Measurements from ENCODE around the gene WDR45B.

GRCh38 chr17:82619211-82619610, 29.0 kb downstream of the WDR45B start:
- TF ChIP-seq CEBPB (IDR thresholded peaks at IDR 0.05) (no peak), YY1 (IDR thresholded peaks at IDR 0.05; ENCODE audit: low read depth) (no peak), EP300 (IDR thresholded peaks at IDR 0.05; ENCODE audit: borderline replicate concordance) (no peak), TCF12 (IDR thresholded peaks at IDR 0.05; ENCODE audit: low read depth) (no peak), RAD21 (IDR thresholded peaks at IDR 0.05; ENCODE audit: low read depth) (no peak), TAF1 (IDR thresholded peaks at IDR 0.05; ENCODE audit: low read depth) (no peak)
- TF ChIP-seq, protein P1, sequence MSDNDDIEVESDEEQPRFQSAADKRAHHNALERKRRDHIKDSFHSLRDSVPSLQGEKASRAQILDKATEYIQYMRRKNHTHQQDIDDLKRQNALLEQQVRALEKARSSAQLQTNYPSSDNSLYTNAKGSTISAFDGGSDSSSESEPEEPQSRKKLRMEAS (IDR thresholded peaks at IDR 0.05) = no peak
- TF ChIP-seq, protein P2, sequence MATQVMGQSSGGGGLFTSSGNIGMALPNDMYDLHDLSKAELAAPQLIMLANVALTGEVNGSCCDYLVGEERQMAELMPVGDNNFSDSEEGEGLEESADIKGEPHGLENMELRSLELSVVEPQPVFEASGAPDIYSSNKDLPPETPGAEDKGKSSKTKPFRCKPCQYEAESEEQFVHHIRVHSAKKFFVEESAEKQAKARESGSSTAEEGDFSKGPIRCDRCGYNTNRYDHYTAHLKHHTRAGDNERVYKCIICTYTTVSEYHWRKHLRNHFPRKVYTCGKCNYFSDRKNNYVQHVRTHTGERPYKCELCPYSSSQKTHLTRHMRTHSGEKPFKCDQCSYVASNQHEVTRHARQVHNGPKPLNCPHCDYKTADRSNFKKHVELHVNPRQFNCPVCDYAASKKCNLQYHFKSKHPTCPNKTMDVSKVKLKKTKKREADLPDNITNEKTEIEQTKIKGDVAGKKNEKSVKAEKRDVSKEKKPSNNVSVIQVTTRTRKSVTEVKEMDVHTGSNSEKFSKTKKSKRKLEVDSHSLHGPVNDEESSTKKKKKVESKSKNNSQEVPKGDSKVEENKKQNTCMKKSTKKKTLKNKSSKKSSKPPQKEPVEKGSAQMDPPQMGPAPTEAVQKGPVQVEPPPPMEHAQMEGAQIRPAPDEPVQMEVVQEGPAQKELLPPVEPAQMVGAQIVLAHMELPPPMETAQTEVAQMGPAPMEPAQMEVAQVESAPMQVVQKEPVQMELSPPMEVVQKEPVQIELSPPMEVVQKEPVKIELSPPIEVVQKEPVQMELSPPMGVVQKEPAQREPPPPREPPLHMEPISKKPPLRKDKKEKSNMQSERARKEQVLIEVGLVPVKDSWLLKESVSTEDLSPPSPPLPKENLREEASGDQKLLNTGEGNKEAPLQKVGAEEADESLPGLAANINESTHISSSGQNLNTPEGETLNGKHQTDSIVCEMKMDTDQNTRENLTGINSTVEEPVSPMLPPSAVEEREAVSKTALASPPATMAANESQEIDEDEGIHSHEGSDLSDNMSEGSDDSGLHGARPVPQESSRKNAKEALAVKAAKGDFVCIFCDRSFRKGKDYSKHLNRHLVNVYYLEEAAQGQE (IDR thresholded peaks at IDR 0.05; ENCODE audit: low read depth) = no peak

Measured in Ishikawa (cell line).